ENCODE data around the gene FUBP1.
"Not testable (repeated sequence)": the region's sequence is repeated elsewhere in the genome, so short reads cannot be mapped to it uniquely, and the experiment has no call there.

The FUBP1 gene

GRCh38 chr1:77978969-77979876, at the start of gene FUBP1:
Gene FUBP1 (minus strand): TSS chr1:77979072. CDS start chr1:77979004, 68 bp downstream.
- DNase-seq: peak; percentile 99

GRCh38 chr1:78021134-78021533, 42.3 kb upstream of the FUBP1 start:
- not testable (repeated sequence) for DNase-seq

- no peak for DNase-seq
Observed at GRCh38 chr1:78019024-78019423, 40.2 kb upstream of the FUBP1 start.

GRCh38 chr1:78015148-78015547, 36.3 kb upstream of the FUBP1 start:
- no peak for DNase-seq

GRCh38 chr1:78011050-78011449, 32.2 kb upstream of the FUBP1 start:
- no peak for DNase-seq

GRCh38 chr1:78009836-78010235, 31.0 kb upstream of the FUBP1 start:
- no peak for DNase-seq

- no peak for DNase-seq
Observed at GRCh38 chr1:78009276-78009675, 30.4 kb upstream of the FUBP1 start.

GRCh38 chr1:78007677-78008341, 28.9 kb upstream of the FUBP1 start:
- DNase-seq: no peak

GRCh38 chr1:78006521-78006920, 27.6 kb upstream of the FUBP1 start:
- DNase-seq: no peak

GRCh38 chr1:78005755-78006154, 26.9 kb upstream of the FUBP1 start:
- no peak for DNase-seq

- DNase-seq: no peak
Observed at GRCh38 chr1:78005448-78005722, 26.5 kb upstream of the FUBP1 start.

- no peak for DNase-seq
Observed at GRCh38 chr1:78004719-78005447, 26.0 kb upstream of the FUBP1 start, which contains the start of gene DNAJB4. Gene DNAJB4 (plus strand): TSS chr1:78004939. CDS start chr1:78005111, 172 bp downstream.

- DNase-seq: no peak
Observed at GRCh38 chr1:78003882-78004718, 25.2 kb upstream of the FUBP1 start.

GRCh38 chr1:78003070-78003746, 24.3 kb upstream of the FUBP1 start:
- no peak for DNase-seq

GRCh38 chr1:78000536-78000935, 21.7 kb upstream of the FUBP1 start:
- DNase-seq: not testable (repeated sequence)

GRCh38 chr1:77996734-77997133, 17.9 kb upstream of the FUBP1 start:
- DNase-seq: no peak

- no peak for DNase-seq
Observed at GRCh38 chr1:77994117-77994705, 15.3 kb upstream of the FUBP1 start.

- no peak for DNase-seq
Observed at GRCh38 chr1:77991638-77992037, 12.8 kb upstream of the FUBP1 start.

- DNase-seq: no peak
Observed at GRCh38 chr1:77990629-77991204, 11.8 kb upstream of the FUBP1 start.

GRCh38 chr1:77989744-77990143, 10.9 kb upstream of the FUBP1 start:
- no peak for DNase-seq

- DNase-seq: no peak
Observed at GRCh38 chr1:77987919-77988318, 9.0 kb upstream of the FUBP1 start.

Measured in NCI-H2029 (cell line).